ENCODE results near the gene MUC2.

The MUC2 gene

GRCh38 chr11:1074244-1075221, at the start of gene MUC2:
MUC2 (plus strand) TSS chr11:1074874.
- DNase-seq (ENCODE audit: low spot score): no peak

GRCh38 chr11:1025410-1026162, 49.1 kb upstream of the MUC2 start:
- no peak for DNase-seq (ENCODE audit: low spot score)

- no peak for DNase-seq (ENCODE audit: low spot score)
Observed at GRCh38 chr11:1026163-1026450, 48.6 kb upstream of the MUC2 start.

GRCh38 chr11:1026641-1027482, 47.8 kb upstream of the MUC2 start:
- DNase-seq (ENCODE audit: low spot score): no peak

GRCh38 chr11:1027483-1028290, 47.0 kb upstream of the MUC2 start:
- DNase-seq (ENCODE audit: low spot score): no peak

- no peak for DNase-seq (ENCODE audit: low spot score)
Observed at GRCh38 chr11:1028291-1028540, 46.5 kb upstream of the MUC2 start.

- no peak for DNase-seq (ENCODE audit: low spot score)
Observed at GRCh38 chr11:1028616-1029015, 46.1 kb upstream of the MUC2 start.

GRCh38 chr11:1029051-1029450, 45.6 kb upstream of the MUC2 start:
- no peak for DNase-seq (ENCODE audit: low spot score)

GRCh38 chr11:1029654-1030053, 45.0 kb upstream of the MUC2 start:
- DNase-seq (ENCODE audit: low spot score): no peak

- DNase-seq (ENCODE audit: low spot score): no peak
Observed at GRCh38 chr11:1030086-1030485, 44.6 kb upstream of the MUC2 start.

GRCh38 chr11:1030556-1030955, 44.1 kb upstream of the MUC2 start:
- no peak for DNase-seq (ENCODE audit: low spot score)

GRCh38 chr11:1031121-1031899, 43.4 kb upstream of the MUC2 start:
- no peak for DNase-seq (ENCODE audit: low spot score)

- no peak for DNase-seq (ENCODE audit: low spot score)
Observed at GRCh38 chr11:1032310-1032891, 42.3 kb upstream of the MUC2 start.

GRCh38 chr11:1033016-1033798, 41.5 kb upstream of the MUC2 start:
- DNase-seq (ENCODE audit: low spot score): no peak

- no peak for DNase-seq (ENCODE audit: low spot score)
Observed at GRCh38 chr11:1034001-1034400, 40.7 kb upstream of the MUC2 start.

GRCh38 chr11:1034456-1035295, 40.0 kb upstream of the MUC2 start:
- no peak for DNase-seq (ENCODE audit: low spot score)

- no peak for DNase-seq (ENCODE audit: low spot score)
Observed at GRCh38 chr11:1035577-1036283, 38.9 kb upstream of the MUC2 start.

- no peak for DNase-seq (ENCODE audit: low spot score)
Observed at GRCh38 chr11:1036303-1036923, 38.3 kb upstream of the MUC2 start, which contains the start of gene MUC6. MUC6 (minus strand) TSS chr11:1036718; CDS start chr11:1036655, 63 bp downstream.

Data from AG08395 (cell line).